H1 (cell line): ENCODE measurements around the gene SLC22A3. TPM values are rescaled to one million over a fixed set of nuclear protein-coding genes. Genes with fewer than 3 reads are reported as not detected.

ENCODE experiments used
- CTCF ChIA-PET: fragments of 300-600 bp; sonication (Branson Sonifier 250); formaldehyde crosslinking; loops from one replicate; lab custom pipeline; 2021; ENCODE audit not compliant: partially characterized antibody; lab: Charles Lee
- POLR2A ChIA-PET: fragments of 300-600 bp; sonication (Branson Sonifier 250); formaldehyde crosslinking; loops from one replicate; lab custom pipeline; 2021; ENCODE audit warnings: inconsistent platforms; ENCODE audit not compliant: partially characterized antibody; lab: Charles Lee
- DNase-seq, 2 experiments: peaks; one replicate each; pipeline versions ENCODE4 v3.0.0 to v3.0.0-alpha.2; 2010 to 2022; ENCODE audit warnings: low spot score in 2 of 2, low read depth in 1 of 2, mixed read lengths in 1 of 2
- FAIRE-seq: peaks from 2 replicates; lab custom pipeline; 2011; peaks lifted over from hg19 to GRCh38; lab: Jason Lieb, UNC
- H2AFZ ChIP-seq: 2 replicates; pipeline ENCODE4 v1.8.1; 2012; ENCODE audit warnings: low read length, inconsistent platforms
- H2AK5ac ChIP-seq: 2 replicates; pipeline ENCODE4 v1.6.1; 2013; ENCODE audit warnings: low read depth, low read length
- H2BK120ac ChIP-seq: replicated peaks from 2 replicates; pipeline ENCODE3; 2013; ENCODE audit warnings: low read depth, low read length, inconsistent platforms
- H2BK12ac ChIP-seq: 2 replicates; pipeline ENCODE4 v1.6.1; 2013; ENCODE audit warnings: low read depth, low read length
- H2BK15ac ChIP-seq: 2 replicates; pipeline ENCODE4 v1.6.1; 2013; ENCODE audit warnings: low read length
- H2BK20ac ChIP-seq: 2 replicates; pipeline ENCODE4 v1.6.1; 2013; ENCODE audit warnings: low read length
- H2BK5ac ChIP-seq: 2 replicates; pipeline ENCODE4 v1.6.1; 2013; ENCODE audit warnings: low read depth, low read length
- H3K14ac ChIP-seq: 2 replicates; pipeline ENCODE4 v1.6.1; 2013; ENCODE audit warnings: inconsistent platforms; ENCODE audit not compliant: insufficient read length
- H3K18ac ChIP-seq: 2 replicates; pipeline ENCODE4 v1.6.1; 2013; ENCODE audit warnings: low read length; ENCODE audit errors: extremely low read depth
- H3K23ac ChIP-seq: 2 replicates; pipeline ENCODE4 v1.6.1; 2013; ENCODE audit warnings: inconsistent platforms; ENCODE audit not compliant: insufficient read length
- H3K23me2 ChIP-seq: 2 replicates; pipeline ENCODE4 v1.6.1; 2013; ENCODE audit warnings: low read depth, low read length
- H3K27ac ChIP-seq: 2 replicates; pipeline ENCODE4 v1.6.1; 2011; ENCODE audit warnings: low read depth, low read length, inconsistent platforms
- H3K27me3 ChIP-seq, 4 experiments: replicated peaks in 1 of 4; 1 replicate in 1 of 4; 2 replicates in 3 of 4; pipeline versions ENCODE4 v1.6.1 to v1.8.1; 2011 to 2013; ENCODE audit warnings: low read length in 3 of 4, mild to moderate bottlenecking in 3 of 4, inconsistent platforms in 2 of 4, mixed read lengths in 2 of 4, moderate library complexity in 1 of 4; ENCODE audit not compliant: control insufficient read depth in 3 of 4, insufficient read depth in 3 of 4; ENCODE audit errors: extremely low read depth in 1 of 4
- H3K36me3 ChIP-seq, 4 experiments: 2 replicates each; pipeline versions ENCODE4 v1.6.1 to v1.8.1; 2011 to 2013; ENCODE audit warnings: mild to moderate bottlenecking in 4 of 4, low read length in 3 of 4, moderate library complexity in 2 of 4, control low read depth in 1 of 4, inconsistent platforms in 1 of 4; ENCODE audit not compliant: insufficient read depth in 4 of 4, control insufficient read depth in 2 of 4
- H3K4ac ChIP-seq: replicated peaks from 2 replicates; pipeline ENCODE3; 2013; ENCODE audit warnings: low read length, low read depth, mixed read lengths, inconsistent platforms; ENCODE audit not compliant: insufficient read length
- H3K4me1 ChIP-seq, 4 experiments: replicated peaks in 1 of 4; 1 replicate in 1 of 4; 2 replicates in 3 of 4; pipeline versions ENCODE4 v1.6.1 to v1.8.1; 2011 to 2013; ENCODE audit warnings: low read length in 3 of 4, inconsistent platforms in 2 of 4, mixed read lengths in 1 of 4; ENCODE audit not compliant: insufficient read depth in 4 of 4, control insufficient read depth in 3 of 4
- H3K4me2 ChIP-seq, 2 experiments: 2 replicates each; pipeline versions ENCODE4 v1.6.1 to v1.8.1; 2011 to 2013; ENCODE audit warnings: low read depth in 2 of 2, low read length in 2 of 2, control low read depth in 1 of 2, inconsistent platforms in 1 of 2, mild to moderate bottlenecking in 1 of 2; ENCODE audit not compliant: insufficient read depth in 1 of 2
- H3K4me3 ChIP-seq, 4 experiments: fragments of 200-600, 300-600 bp in 1 of 4; sonication (generic), shearing (Covaris generic), sonication (Bioruptor Twin) in 1 of 4; 2 replicates each; pipeline versions ENCODE4 v1.5.1 to v1.8.1; 2011 to 2016; ENCODE audit warnings: low read length in 4 of 4, low read depth in 3 of 4, control low read depth in 2 of 4, inconsistent platforms in 2 of 4, mild to moderate bottlenecking in 2 of 4, mixed read lengths in 1 of 4, moderate library complexity in 1 of 4; ENCODE audit not compliant: insufficient read depth in 2 of 4; ENCODE audit errors: extremely low read depth in 1 of 4
- H3K56ac ChIP-seq: replicated peaks from 2 replicates; pipeline ENCODE3; 2013; ENCODE audit warnings: low read depth, mild to moderate bottlenecking, mixed read lengths, low read length, inconsistent platforms; ENCODE audit not compliant: insufficient read length
- H3K79me1 ChIP-seq: 2 replicates; pipeline ENCODE4 v1.6.1; 2013; ENCODE audit warnings: low read depth, low read length, control low read depth
- H3K79me2 ChIP-seq, 2 experiments: 2 replicates each; pipeline versions ENCODE4 v1.6.1 to v1.8.1; 2012 to 2013; ENCODE audit warnings: low read length in 2 of 2, mild to moderate bottlenecking in 2 of 2, inconsistent platforms in 1 of 2; ENCODE audit not compliant: insufficient read depth in 2 of 2, control insufficient read depth in 1 of 2
- H3K9ac ChIP-seq, 4 experiments: replicated peaks in 1 of 4; 1 replicate in 1 of 4; 2 replicates in 3 of 4; pipeline versions ENCODE4 v1.6.1 to v1.8.1; 2011 to 2013; ENCODE audit warnings: low read depth in 3 of 4, low read length in 3 of 4, control low read depth in 2 of 4, mild to moderate bottlenecking in 2 of 4, moderate library complexity in 2 of 4, inconsistent platforms in 1 of 4; ENCODE audit errors: extremely low read depth in 1 of 4
- H3K9me3 ChIP-seq, 2 experiments: 2 replicates each; pipeline versions ENCODE4 v1.6.1 to v1.8.1; 2012 to 2013; ENCODE audit warnings: mild to moderate bottlenecking in 2 of 2, moderate library complexity in 2 of 2, control low read depth in 1 of 2, inconsistent platforms in 1 of 2, low read depth in 1 of 2, low read length in 1 of 2, mixed read lengths in 1 of 2; ENCODE audit not compliant: insufficient read depth in 2 of 2
- H4K20me1 ChIP-seq, 2 experiments: replicated peaks in 1 of 2; 2 replicates each; pipeline versions ENCODE3 to v1.8.1; 2011 to 2013; ENCODE audit warnings: inconsistent platforms in 2 of 2, low read length in 2 of 2, mild to moderate bottlenecking in 1 of 2; ENCODE audit not compliant: insufficient read depth in 2 of 2, control insufficient read depth in 1 of 2
- H4K5ac ChIP-seq: 2 replicates; pipeline ENCODE4 v1.6.1; 2013; ENCODE audit warnings: low read length, low read depth, mixed read lengths, inconsistent platforms; ENCODE audit not compliant: insufficient read length
- H4K8ac ChIP-seq: 2 replicates; pipeline ENCODE4 v1.8.0; 2013; ENCODE audit warnings: mild to moderate bottlenecking, moderate library complexity, low read length, inconsistent platforms; ENCODE audit not compliant: insufficient read depth; ENCODE audit errors: extremely low read depth
- H4K91ac ChIP-seq: replicated peaks from 2 replicates; pipeline ENCODE3; 2013; ENCODE audit warnings: low read length, mixed read lengths, inconsistent platforms; ENCODE audit not compliant: insufficient read length
- ATF3 ChIP-seq: IDR thresholded peaks from 2 replicates; pipeline ENCODE4 v1.6.1; 2011; ENCODE audit warnings: low read depth, mild to moderate bottlenecking, low read length; ENCODE audit not compliant: insufficient read depth
- CHD2 ChIP-seq: IDR thresholded peaks from 2 replicates; pipeline ENCODE4 v1.6.1; 2012; ENCODE audit warnings: low read length, improper control_type of control experiment
- KDM4A ChIP-seq: IDR thresholded peaks from one replicate; pipeline ENCODE4 v1.7.1; 2012; ENCODE audit warnings: low read depth, mild to moderate bottlenecking, moderate library complexity, low read length, inconsistent platforms; ENCODE audit not compliant: severe bottlenecking
- NRF1 ChIP-seq: IDR thresholded peaks from 2 replicates; pipeline ENCODE4 v1.6.1; 2011; ENCODE audit warnings: mild to moderate bottlenecking, low read depth, low read length, improper control_type of control experiment
- POLR2AphosphoS5 ChIP-seq: IDR thresholded peaks from 2 replicates; pipeline ENCODE4 v1.6.1; 2011; ENCODE audit warnings: low read depth, low read length
- SRF ChIP-seq: IDR thresholded peaks from 2 replicates; pipeline ENCODE4 v1.6.1; 2011; ENCODE audit warnings: mild to moderate bottlenecking, low read depth, low read length, moderate library complexity
- TCF12 ChIP-seq: IDR thresholded peaks from 2 replicates; pipeline ENCODE4 v1.6.1; 2011; ENCODE audit warnings: low read depth, mild to moderate bottlenecking, low read length
- WGBS, 2 experiments: shearing (Covaris generic) in 1 of 2; methylation state at CpG; one replicate each; pipeline versions ENCODE4 v1.1.6 to v1.1.7; 2013 to 2015; ENCODE audit warnings: low lambda C conversion rate in 2 of 2, mixed read lengths in 2 of 2, inconsistent platforms in 1 of 2, low coverage in 1 of 2, missing lambda C conversion rate in 1 of 2; ENCODE audit not compliant: insufficient replicate concordance in 2 of 2, insufficient coverage in 1 of 2, insufficient read length in 1 of 2; ENCODE audit errors: extremely low coverage in 1 of 2, missing lambda C conversion rate in 1 of 2; 5-methylcytosine and 5-hydroxymethylcytosine counted together
- polyA plus RNA-seq, 7 experiments: library from polyadenylated mRNA; depleted of rRNA in 3 of 7; stranded (reverse) in 5 of 7; unstranded in 2 of 7; fragments of >200 nt in 5 of 7; fragments of 200-250 nt in 2 of 7; gene quantifications; 1 replicate in 5 of 7; 2 replicates in 1 of 7; 4 replicates in 1 of 7; pipeline versions ENCODE4 v1.2.1 to v1.2.3, GENCODE V29; 2011 to 2013; ENCODE audit warnings: missing spikeins in 2 of 7, mixed read lengths in 2 of 7
- total RNA-seq: library from RNA; stranded (reverse); fragmentation: NEBNext Ultra II Directional; extraction: Animal tissue kit (Norgen Biotek cat#: 25700); gene quantifications from 2 replicates; pipeline ENCODE4 v1.2.1, GENCODE V29; 2021

SLC22A3 gene
- total and polyA plus RNA-seq, 2 of the 8 experiments (the other 6 are each of a cell fraction or from before 2014, with no cell fraction given): 1.0 to 2.9 TPM

- no peaks in the 10 kb centered on the region for H3K36me3 ChIP-seq
- no peak for DNase-seq
- H3K4me1 ChIP-seq: no peaks in the 10 kb centered on the region
- no peak overlapping the region for H2AFZ ChIP-seq
- no peak overlapping the region for H4K91ac ChIP-seq
- POLR2A ChIA-PET: interaction anchor here (0.6 kb wide), 1 partner anchor 15 kb away, joined by 3 read pairs; no protein-coding TSS in a partner anchor
- CTCF ChIA-PET: no interaction called here
- no peak overlapping the region for H3K14ac ChIP-seq
- H3K18ac ChIP-seq: no peak overlapping the region
- H2BK20ac ChIP-seq: no peak overlapping the region
- no peaks in the 10 kb centered on the region for H3K79me1 ChIP-seq
- no peak overlapping the region for H2BK120ac ChIP-seq
- no peak overlapping the region for H3K4me2 ChIP-seq
- no peaks in the 10 kb centered on the region for H4K20me1 ChIP-seq
- no peak overlapping the region for H3K4ac ChIP-seq
- H3K27me3 ChIP-seq: no peaks in the 10 kb centered on the region
- H3K9ac ChIP-seq: no peak overlapping the region
- no peak overlapping the region for H3K56ac ChIP-seq
- no peaks in the 10 kb centered on the region for H3K9me3 ChIP-seq
- H2BK15ac ChIP-seq: no peak overlapping the region
- no peak overlapping the region for H3K4me3 ChIP-seq
- no peak overlapping the region for H4K8ac ChIP-seq
- FAIRE-seq: no peak
- no peaks in the 10 kb centered on the region for H3K79me2 ChIP-seq
- 95% methylated on average over 8 of the region's 8 CpGs; no CpG with 5 or more reads in 1 of the 2 experiments for WGBS, 2 experiments
- no peak overlapping the region for H3K27ac ChIP-seq
- H2BK5ac ChIP-seq: no peak overlapping the region
- no peak overlapping the region for H3K23ac ChIP-seq
- no peaks in the 10 kb centered on the region for H3K23me2 ChIP-seq
- no peak overlapping the region for H4K5ac ChIP-seq
- no peak overlapping the region for H2AK5ac ChIP-seq
- no peak overlapping the region for H2BK12ac ChIP-seq
- no peak for TF ChIP-seq KDM4A
- no peak for TF ChIP-seq SRF
- no peak for TF ChIP-seq TCF12
- TF ChIP-seq POLR2AphosphoS5: no peak
- no peak for TF ChIP-seq CHD2
- TF ChIP-seq NRF1: no peak
- no peak for TF ChIP-seq ATF3
Observed at GRCh38 chr6:160328447-160328846, 19.7 kb upstream of the SLC22A3 start.
